Vagina (tissue), 2 donors: ENCODE data around the gene BACE2.

Source experiments
- POLR2A ChIP-seq, 2 donors: fragments of 450-650 bp; IDR thresholded peaks; one replicate each; pipeline ENCODE4 v1.6.1; 2017; ENCODE audit warnings: antibody characterized with exemption in 2 of 2, mild to moderate bottlenecking in 2 of 2, moderate library complexity in 2 of 2
- POLR2AphosphoS5 ChIP-seq, 2 donors: sonication (generic); formaldehyde crosslinking; IDR thresholded peaks; one replicate each; pipeline ENCODE4 v1.9.0; 2017; ENCODE audit warnings: antibody characterized with exemption in 2 of 2, mild to moderate bottlenecking in 2 of 2, low read depth in 1 of 2; ENCODE audit not compliant: insufficient read depth in 1 of 2
- TF ChIP-seq, protein P1 (sequence below), 3 experiments: fragments of 450-650 bp in 2 of 3; fragments of 200-600 bp in 1 of 3; sonication (generic) in 1 of 3; IDR thresholded peaks; one replicate each; pipeline ENCODE4 v1.5.1; 2017 to 2019; ENCODE audit warnings: antibody characterized with exemption in 3 of 3, mild to moderate bottlenecking in 2 of 3, moderate library complexity in 2 of 3

DNA sequence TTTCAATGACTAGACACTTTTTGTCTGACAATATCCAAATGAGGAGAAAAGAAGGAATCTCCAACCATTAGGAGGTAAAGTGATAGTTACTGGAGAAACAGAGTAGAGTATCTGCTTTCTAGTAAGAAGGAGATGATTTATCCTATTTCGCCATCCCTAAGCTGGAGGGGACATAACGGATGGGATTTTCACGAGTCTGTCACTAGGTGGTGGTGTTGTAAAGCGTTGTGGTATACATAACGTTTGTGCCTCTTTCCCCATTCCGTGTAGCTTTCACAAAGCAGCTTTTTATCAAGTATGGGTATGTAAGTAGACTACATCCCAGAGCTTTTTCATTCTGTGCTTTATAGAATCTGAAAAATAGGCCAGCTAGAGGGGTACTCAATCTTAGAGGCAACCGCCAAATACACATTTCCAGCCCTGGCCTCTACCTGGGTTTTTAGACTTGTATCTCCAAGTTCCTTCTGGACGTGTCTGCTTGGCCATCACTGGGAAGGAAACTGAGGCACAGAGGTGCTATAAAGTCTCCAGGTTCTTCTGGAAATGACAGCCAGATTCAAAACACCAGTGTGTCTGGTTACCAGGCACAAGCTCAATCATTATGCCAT is 115.4 kb downstream of the BACE2 start:
- TF ChIP-seq, protein P1, sequence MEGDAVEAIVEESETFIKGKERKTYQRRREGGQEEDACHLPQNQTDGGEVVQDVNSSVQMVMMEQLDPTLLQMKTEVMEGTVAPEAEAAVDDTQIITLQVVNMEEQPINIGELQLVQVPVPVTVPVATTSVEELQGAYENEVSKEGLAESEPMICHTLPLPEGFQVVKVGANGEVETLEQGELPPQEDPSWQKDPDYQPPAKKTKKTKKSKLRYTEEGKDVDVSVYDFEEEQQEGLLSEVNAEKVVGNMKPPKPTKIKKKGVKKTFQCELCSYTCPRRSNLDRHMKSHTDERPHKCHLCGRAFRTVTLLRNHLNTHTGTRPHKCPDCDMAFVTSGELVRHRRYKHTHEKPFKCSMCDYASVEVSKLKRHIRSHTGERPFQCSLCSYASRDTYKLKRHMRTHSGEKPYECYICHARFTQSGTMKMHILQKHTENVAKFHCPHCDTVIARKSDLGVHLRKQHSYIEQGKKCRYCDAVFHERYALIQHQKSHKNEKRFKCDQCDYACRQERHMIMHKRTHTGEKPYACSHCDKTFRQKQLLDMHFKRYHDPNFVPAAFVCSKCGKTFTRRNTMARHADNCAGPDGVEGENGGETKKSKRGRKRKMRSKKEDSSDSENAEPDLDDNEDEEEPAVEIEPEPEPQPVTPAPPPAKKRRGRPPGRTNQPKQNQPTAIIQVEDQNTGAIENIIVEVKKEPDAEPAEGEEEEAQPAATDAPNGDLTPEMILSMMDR (IDR thresholded peaks at IDR 0.05) = peak in 2 of 3 experiments; percentile 61 to 77
- TF ChIP-seq POLR2A (IDR thresholded peaks at IDR 0.05) (no peak), POLR2AphosphoS5 (IDR thresholded peaks at IDR 0.05; ENCODE audit: insufficient read depth in 1 of 2, low read depth in 1 of 2) (peak in 1 of 2 donors; percentile 40)
